GM12875 (cell line): Measurements from ENCODE around the gene PEX16.

Source experiments
- H3K4me3 ChIP-seq: one replicate; pipeline ENCODE4 v1.5.1; 2011; ENCODE audit warnings: low read depth, low read length, control low read depth
- CTCF ChIP-seq: IDR thresholded peaks from 2 replicates; pipeline ENCODE4 v1.5.1; 2011; ENCODE audit warnings: low read depth, mild to moderate bottlenecking, control low read depth, inconsistent platforms, low read length, moderate library complexity, borderline replicate concordance; ENCODE audit not compliant: insufficient read depth

PEX16 gene

GRCh38 chr11:45918331-45918941 is 759 bp upstream of the PEX16 start:
- peak overlapping the region; percentile 99 for H3K4me3 ChIP-seq
- no peak for TF ChIP-seq CTCF

GRCh38 chr11:45917286-45917622 is 423 bp downstream of the PEX16 start:
- TF ChIP-seq CTCF = no peak
- H3K4me3 ChIP-seq = peak overlapping the region; percentile 99

GRCh38 chr11:45915446-45915845 is 2.2 kb downstream of the PEX16 start:
- no peak overlapping the region for H3K4me3 ChIP-seq
- no peak for TF ChIP-seq CTCF

GRCh38 chr11:45913942-45914635 is 3.6 kb downstream of the PEX16 start:
- TF ChIP-seq CTCF = no peak
- no peak overlapping the region for H3K4me3 ChIP-seq

- no peak for TF ChIP-seq CTCF
- no peak overlapping the region for H3K4me3 ChIP-seq
Measured at GRCh38 chr11:45913514-45913913, 4.2 kb downstream of the PEX16 start.

- no peak overlapping the region for H3K4me3 ChIP-seq
- no peak for TF ChIP-seq CTCF
Measured at GRCh38 chr11:45910623-45911022, 7.1 kb downstream of the PEX16 start.
